Measurements from ENCODE around the gene IFI44L. TPM values are rescaled to one million over a fixed set of nuclear protein-coding genes. Genes with fewer than 3 reads are reported as not detected.

The IFI44L gene
- total RNA-seq, 1 donor from 2014 or later = 41.6 TPM

DNA sequence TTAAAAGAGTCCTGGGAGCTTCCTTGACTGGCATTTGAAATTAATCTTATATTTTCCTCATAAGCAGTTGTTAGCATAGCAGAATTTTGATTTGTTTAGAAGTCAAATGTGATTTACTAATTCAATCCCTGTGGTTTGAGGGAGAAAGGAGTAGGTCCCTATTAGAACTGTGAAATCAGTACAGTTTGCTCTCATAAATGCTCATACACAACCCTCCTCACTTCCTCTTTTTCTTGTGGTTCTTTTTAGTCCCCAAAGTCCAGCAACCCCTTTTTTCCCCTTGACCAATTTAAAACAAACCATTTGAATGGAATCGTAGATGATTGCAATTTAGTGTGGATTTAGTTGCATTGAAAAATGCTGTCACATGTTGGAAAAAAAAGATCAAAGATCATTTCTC is 20.2 kb downstream of the IFI44L start:
- DNase-seq (ENCODE audit: low read depth) = no peak

DNA sequence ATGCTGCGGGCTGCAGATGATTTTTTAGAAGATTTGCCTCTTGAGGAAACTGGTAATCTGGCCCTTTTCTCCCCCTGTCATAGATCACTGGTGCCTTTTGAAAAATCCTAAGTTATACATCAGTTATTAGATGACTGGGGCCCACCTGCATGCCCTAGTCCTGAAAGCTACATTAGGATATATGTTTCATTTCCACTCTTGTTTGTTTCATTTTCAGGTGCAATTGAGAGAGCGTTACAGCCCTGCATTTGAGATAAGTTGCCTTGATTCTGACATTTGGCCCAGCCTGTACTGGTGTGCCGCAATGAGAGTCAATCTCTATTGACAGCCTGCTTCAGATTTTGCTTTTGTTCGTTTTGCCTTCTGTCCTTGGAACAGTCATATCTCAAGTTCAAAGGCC is 21.3 kb downstream of the IFI44L start:
- DNase-seq (ENCODE audit: low read depth) = no peak

DNA sequence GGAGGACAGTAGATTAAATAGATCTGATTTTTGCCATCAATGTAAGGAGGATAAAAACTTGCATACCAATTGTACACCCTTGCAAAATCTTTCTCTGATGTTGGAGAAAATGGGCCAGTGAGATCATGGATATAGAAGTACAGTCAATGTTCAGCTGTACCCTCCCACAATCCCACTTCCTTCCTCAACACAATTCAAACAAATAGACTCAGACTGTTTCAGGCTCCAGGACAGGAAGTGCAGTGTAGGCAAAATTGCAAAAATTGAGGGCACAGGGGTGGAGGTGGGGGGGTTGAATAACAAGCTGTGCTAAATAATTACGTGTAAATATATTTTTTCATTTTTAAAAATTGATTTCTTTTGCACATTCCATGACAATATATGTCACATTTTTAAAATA is 25.5 kb downstream of the IFI44L start:
- no peak for DNase-seq (ENCODE audit: low read depth)

DNA sequence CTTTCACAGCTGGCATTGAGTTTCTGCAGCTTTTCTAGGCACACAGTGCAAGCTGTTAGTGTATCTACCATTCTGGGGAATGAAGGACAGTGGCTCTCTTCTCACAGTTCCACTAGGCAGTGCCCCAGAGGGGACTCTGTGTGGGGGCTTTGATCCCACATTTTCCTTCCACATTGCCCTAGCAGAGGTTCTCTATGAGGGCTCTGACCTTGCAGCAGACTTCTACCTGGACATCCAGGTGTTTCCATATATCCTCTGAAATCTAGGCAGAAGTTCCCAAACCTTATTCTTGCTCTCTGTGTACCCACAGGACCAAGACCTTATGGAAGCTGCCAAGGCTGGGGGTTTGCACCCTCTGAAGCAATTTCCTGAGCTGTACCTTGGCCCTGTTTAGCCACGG is 27.0 kb downstream of the IFI44L start:
- no peak for DNase-seq (ENCODE audit: low read depth)

DNA sequence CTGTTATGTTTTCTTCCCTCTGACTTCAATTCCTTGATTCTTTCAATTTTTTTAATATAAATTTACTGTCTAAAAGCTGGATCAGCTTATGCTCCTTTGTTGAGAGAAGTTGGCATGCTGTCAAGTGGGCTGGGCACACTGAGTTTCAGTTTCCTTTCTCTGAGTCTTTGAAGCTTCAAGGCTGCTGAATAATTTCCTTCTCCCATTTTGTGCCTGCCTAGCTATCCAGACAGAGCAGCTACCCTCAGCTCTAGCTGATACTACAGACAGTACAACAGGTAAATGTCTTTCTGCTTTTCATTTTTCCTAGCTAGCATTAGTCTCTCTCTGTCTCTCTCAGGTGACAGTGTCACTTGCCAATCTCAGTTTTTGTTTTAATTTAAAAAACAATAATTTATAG is 29.4 kb downstream of the IFI44L start, which contains the start of gene IFI44:
TSS of gene IFI44 (plus strand) at position 204 of the 400 bp plus-strand sequence. CDS start 365 bp downstream, outside the sequence.
- peak; percentile 92 for DNase-seq (ENCODE audit: low read depth)

DNA sequence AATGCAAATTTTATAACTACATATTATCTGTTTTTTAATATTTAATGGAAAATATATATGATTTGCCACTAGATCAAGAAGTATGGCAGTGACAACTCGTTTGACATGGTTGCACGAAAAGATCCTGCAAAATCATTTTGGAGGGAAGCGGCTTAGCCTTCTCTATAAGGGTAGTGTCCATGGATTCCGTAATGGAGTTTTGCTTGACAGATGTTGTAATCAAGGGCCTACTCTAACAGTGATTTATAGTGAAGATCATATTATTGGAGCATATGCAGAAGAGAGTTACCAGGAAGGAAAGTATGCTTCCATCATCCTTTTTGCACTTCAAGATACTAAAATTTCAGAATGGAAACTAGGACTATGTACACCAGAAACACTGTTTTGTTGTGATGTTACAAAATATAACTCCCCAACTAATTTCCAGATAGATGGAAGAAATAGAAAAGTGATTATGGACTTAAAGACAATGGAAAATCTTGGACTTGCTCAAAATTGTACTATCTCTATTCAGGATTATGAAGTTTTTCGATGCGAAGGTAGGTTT is 29.9 kb downstream of the IFI44L start:
- peak; percentile 45 for DNase-seq (ENCODE audit: low read depth)

DNA sequence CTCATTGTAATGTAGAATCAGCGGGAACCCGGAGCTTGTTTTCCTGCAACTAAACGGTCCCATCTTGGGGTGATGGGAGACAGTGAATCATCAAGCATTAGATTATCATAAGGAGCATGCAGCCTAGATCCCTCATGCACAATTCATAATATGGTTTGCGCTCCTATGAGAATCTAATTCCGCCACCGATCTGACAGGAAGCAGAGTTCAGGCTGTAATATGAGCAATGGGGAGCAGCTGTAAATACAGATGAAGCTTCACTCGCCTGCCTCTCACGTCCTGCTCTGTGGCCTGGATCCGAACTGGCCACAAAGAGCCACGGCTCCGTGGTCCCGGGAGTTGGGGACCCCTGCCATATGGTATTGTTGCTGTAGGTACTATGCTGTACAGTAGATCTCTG is 31.0 kb downstream of the IFI44L start:
- peak; percentile 77 for DNase-seq (ENCODE audit: low read depth)

DNA sequence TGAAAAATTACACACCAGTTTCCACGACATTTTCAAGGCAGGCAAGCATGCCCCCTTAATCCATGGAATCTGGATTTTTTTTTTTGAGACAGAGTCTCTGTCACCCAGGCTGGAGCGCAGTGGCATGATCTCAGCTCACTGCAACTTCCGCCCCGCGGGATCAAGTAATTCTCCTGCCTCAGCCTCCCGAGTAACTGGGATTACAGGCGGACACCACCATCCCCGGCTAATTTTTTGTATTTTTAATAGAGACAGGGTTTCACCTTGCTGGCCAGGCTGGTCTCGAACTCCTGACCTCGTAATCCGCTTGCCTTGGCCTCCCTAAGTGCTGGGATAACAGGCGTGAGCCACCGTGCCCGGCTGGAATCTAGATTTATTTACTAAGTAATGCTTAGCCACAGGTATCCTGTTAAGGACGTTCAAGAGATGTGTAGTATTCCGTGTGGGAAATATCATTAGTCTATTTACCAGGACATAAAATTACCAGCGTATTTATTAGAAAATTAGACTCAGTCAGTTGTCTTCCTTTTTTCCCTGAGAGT is 31.8 kb downstream of the IFI44L start:
- peak; percentile 19 for DNase-seq (ENCODE audit: low read depth)

DNA sequence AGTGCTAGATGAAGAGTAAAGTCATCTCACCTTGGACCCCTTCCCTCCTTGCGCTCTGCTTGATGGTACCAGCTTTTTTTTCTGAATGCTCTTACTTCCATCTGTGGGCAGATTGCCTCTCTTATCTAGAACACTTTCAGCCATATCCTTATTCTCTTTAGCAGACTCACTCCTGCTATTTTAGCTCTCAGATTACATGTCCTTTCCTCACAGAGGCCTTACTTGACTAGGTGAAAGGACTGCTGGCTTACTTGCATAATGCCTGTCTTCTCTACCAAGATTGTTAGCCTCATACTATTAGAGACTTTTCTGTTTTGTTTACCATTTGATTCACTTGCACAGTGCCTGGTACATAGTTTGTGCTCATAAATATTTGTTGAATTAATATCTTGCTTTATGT is 38.7 kb downstream of the IFI44L start:
- DNase-seq (ENCODE audit: low read depth) = no peak

DNA sequence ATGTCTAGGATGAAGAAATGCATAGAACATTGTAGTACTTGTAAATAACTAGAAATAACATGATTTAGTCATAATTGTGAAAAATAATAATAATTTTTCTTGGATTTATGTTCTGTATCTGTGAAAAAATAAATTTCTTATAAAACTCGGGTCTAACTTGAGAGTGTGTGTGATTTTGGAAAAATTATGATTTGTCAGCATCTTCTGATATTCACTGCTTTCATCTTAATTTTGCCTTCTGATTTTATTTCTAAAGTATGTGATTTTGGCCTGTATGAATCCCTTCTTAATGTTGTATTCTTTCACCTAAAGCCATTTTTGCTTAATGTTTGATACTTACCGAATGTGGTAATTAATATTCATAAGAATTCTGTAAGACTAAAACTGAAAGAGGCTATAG is 43.7 kb downstream of the IFI44L start:
- no peak for DNase-seq (ENCODE audit: low read depth)

DNA sequence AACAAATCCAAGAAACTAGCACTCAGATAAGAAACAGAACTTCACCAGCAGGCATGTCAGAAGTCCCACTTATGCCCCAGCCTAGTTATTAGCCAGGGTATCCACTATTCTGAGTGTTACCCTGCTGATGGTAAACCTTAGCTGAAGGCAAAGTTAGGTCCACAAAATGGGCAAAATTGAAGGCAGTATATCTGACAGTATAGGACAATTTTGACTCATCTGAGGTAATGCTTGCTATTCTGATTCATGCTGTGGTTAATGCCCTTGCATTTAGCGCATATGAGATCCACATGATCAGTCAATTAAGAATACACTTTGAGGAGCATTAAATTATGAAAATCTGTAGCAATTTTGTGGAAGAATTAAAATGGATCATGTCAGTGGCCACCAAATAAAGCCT is 44.5 kb downstream of the IFI44L start:
- DNase-seq (ENCODE audit: low read depth) = no peak

DNA sequence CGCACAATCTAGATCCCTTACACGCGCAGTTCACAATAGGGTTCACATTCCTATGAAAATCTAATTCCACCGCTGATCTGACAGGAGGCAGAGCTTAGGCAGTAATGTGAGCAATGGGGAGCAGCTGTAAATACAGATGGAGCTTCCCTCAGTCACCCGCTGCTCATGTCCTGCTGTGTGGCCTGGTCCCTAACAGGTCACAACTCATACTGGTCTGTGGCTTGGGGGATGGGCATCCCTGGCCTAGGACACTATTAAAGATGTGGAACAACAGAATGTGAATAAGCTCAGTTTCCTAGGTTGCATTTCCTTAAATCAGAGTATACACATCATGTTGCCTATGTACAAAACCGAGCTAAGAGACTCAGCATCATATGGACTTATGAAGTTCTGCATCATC is 45.6 kb downstream of the IFI44L start:
- DNase-seq (ENCODE audit: low read depth) = no peak

DNA sequence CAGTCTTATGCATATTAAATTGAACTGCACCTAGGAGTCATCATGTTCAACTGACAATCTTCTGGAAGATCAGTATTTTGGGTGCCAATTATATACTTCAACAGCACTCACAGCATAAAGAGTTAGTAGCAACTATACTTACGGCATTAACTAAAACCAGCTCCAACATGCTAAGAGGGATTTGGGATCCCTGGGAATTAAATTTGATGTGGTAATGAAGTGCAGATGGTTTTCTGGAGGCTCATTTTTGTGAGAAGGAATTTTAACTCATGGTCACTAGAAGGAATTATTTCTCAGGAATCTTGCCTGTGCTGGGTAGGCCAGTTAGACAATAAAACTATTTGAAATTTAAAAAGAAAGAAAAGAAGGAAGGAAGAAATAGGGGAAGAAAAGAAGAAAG is 47.7 kb downstream of the IFI44L start:
- DNase-seq (ENCODE audit: low read depth) = no peak

DNA sequence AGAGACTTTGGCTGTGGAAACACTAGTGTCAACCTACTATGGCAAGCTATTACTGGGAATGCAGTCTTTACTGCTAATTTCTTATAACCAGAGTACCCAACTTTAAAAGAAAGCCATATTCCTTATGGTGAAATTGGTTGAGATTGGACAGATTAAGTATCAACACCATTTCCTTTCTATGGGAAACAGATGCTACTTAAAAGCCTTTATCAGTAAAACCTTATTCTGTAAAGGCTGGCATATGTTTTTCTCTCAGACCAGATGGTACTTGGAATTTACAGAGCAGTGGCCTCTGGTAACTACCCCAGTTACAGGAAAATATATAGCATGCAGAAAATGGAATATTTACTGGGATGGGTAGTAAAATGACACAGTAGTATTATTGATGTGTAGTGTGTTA is 48.2 kb downstream of the IFI44L start:
- no peak for DNase-seq (ENCODE audit: low read depth)

DNA sequence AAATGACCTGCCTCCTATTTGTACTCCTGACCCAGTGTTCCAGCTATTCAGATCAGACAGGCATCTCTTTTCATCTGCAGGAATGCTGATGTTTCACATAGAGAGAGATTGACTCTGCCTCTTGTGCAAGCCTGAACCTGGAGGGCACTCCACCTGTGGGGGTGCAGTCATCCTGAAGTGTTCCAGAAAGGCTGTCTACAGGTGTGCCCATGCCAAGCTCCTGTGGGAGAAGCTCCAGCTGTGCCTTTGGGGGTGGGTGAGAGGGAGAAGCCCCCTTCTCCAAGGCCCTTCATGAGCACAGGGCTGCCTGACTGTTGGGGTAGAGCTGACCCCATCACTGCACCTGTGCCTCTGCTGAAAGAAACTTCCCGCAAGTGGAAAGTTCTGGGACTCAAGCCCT is 52.2 kb downstream of the IFI44L start:
- no peak for DNase-seq (ENCODE audit: low read depth)

DNA sequence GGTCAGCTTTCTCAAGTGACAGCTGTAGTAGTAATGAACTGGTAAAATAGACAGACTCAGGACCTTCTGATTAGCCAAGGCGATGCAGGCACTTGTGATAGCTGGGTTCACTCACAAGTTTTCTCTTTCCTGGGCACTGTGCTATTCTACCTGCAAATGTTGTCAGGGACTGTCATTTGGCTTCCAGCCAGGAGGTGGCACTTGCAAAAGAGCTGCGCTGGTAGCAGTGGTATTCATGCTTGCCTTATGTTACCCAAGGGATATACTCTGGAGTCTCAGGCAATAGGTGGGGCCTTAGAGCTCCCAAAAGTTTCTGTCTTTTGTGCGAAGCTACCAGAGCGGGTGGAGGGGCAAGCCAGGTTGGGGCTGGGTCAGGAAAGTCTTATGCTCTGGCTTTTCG is 52.9 kb downstream of the IFI44L start:
- no peak for DNase-seq (ENCODE audit: low read depth)

DNA sequence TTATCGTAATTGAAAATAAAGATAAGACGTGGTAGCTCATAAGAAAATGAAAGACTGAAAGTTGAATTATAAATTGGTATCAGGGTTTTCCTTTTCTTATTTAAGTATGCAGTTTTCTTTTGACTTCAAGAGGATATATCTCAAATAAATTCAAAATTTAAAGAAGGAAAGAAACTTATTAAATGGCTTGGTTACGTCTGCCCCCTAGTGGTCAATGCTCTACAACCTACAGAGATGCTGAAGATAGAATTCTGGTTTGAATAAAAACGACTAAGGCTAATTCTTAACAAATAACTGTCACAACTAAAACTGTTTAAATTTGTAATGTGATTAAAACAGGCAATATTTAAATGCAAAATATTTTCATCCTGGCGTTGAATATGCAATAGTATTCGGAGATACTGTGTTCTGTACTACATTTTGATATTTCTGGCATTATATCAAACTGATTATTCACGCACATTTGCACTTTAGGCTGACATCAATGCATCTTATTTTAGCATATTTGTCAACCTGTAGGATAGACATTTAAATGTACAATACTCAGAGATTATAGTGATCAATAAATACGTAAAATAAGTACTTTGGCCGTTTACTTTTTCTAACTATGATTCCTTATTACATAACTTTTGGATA is 56.2 kb downstream of the IFI44L start:
- DNase-seq (ENCODE audit: low read depth) = peak; percentile 83

DNA sequence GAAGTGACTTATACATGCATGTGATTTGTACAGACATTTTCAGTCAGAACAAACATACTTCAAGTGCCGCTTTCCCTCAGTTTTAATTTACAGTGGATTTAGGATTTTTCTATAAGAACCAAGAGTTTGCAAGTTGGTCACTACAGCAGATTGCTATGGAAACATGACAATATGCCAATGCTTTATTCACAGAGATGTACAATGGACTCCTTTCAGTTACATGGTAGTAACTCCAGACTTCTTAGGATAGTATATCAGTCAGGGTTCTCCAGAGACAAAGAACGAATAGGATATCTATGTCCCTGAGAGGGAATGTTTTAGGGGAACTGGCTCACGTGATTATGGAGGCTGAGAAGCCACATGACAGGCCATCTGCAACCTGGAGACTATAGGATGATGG is 56.7 kb downstream of the IFI44L start:
- DNase-seq (ENCODE audit: low read depth) = no peak

DNA sequence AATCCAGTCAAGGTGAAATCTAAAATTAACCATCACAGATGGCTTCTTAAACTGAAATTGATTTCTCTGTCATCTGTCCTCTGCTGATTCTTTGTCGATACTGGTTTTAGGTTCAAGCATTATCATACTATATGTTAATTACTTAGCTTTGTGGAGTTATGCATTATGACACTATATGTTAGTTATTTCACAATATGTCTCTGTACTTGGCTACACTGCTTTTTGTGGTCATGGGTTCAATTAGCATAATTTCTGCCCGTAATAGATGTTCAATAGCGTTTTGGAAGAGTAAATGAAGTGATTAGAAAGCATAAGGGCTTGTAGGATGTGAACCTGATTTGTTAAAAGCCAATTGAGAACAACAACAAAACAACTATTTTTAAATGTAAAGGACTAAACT is 57.5 kb downstream of the IFI44L start:
- DNase-seq (ENCODE audit: low read depth) = no peak

DNA sequence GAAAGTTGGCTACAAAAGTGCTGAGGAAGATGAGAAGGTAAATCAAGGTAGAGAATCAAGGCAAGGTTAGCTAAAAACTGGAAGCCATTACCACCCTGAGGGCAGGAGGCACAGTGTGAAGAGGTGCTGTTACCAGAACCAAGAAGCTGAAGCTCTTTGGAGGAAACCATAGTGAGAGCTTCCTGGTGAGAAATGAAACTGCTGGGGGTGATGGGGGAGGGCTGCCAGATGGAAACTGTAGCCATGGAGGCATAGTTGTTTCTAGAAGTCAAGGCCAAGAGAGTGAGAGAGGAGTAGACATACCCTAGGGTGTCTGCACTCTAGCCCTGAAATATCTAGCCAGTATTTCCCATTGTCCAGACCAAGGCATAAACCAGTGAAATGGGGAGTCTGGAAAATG is 58.1 kb downstream of the IFI44L start:
- DNase-seq (ENCODE audit: low read depth) = no peak

DNA sequence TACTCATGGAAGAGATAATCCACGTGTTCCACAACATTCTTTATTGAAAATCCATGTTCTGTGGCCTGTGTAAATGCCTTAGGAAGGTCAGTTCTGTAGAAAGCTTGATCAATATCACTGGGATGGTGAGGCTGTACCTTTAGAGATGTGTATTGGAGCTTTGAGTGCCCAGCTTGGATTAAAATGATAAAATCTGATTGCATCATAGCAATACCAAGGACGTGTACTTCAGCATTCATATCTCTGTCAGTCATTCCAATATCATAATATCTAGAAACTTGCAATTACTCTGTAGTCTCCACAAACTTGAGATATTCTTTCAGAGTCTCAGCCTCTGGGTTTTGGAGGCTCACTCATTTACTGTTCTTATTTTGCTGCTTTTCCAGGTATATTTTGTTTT is 61.0 kb downstream of the IFI44L start:
- DNase-seq (ENCODE audit: low read depth) = no peak

DNA sequence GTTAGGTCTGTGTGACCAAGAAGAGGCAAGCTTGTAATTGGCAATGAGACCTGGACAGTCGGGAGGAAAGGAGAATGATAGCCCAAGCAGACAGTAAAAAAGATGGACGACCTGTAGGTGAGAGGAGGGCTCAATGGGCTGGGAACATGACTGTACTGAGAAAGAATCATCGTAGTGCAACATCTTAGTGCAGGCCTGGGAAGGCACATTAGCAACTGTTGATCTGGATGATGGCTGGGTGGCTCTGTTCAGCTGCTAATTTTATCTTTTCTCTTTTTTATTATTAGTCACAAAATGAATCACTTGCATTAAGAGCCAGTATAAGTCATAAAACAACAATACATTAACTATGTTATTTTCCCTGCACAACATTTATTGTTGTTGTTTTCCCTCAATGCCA is 62.2 kb downstream of the IFI44L start:
- DNase-seq (ENCODE audit: low read depth) = peak; percentile 12

DNA sequence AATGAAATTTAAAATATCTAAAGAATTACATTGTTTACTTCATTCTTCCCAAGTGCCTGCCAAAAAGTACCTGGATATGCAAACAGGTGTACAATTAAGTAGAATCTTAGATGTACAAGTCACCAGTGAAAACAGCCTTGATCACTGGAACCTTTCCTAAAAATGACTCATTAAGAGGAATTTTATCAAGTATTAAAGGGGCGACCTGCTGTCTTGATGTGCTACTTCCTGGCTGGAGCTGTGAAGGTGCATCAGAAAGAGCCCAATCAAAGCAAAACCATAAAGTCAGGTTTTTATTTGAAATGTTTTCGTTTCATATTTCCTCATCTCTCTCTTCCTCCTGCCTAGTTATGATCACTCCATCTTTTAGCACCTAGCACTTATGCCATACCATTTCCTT is 62.8 kb downstream of the IFI44L start:
- no peak for DNase-seq (ENCODE audit: low read depth)

Data from myocyte (in vitro differentiated cells).